HG02798 (cell line): ENCODE results near the gene CCNF.
"Not testable (repeated sequence)": the region's sequence is repeated elsewhere in the genome, so short reads cannot be mapped to it uniquely, and the experiment has no call there.

Source experiments
- ATAC-seq: cut with Tn5 transposase; IDR thresholded peaks from one replicate; pipeline ENCODE4 v1.9.1; 2021; ENCODE audit warnings: mild to moderate bottlenecking; ENCODE audit not compliant: unreplicated experiment, poor library complexity

Gene CCNF

GRCh38 chr16:2429034-2429770 lies at the start of gene CCNF:
CCNF (plus strand) TSS chr16:2429447; CDS start chr16:2429482, 35 bp downstream.
- peak; percentile 88 for ATAC-seq

- no peak for ATAC-seq
Observed at GRCh38 chr16:2383501-2383900, 45.7 kb upstream of the CCNF start.

GRCh38 chr16:2384426-2384825 lies 44.8 kb upstream of the CCNF start:
- ATAC-seq: no peak

- no peak for ATAC-seq
Observed at GRCh38 chr16:2385190-2385836, 43.9 kb upstream of the CCNF start.

GRCh38 chr16:2385982-2386381 lies 43.3 kb upstream of the CCNF start:
- ATAC-seq: not testable (repeated sequence)

- ATAC-seq: no peak
Observed at GRCh38 chr16:2386990-2387389, 42.3 kb upstream of the CCNF start.

GRCh38 chr16:2388139-2388874 lies 40.9 kb upstream of the CCNF start:
- no peak for ATAC-seq

- ATAC-seq: no peak
Observed at GRCh38 chr16:2388875-2389433, 40.3 kb upstream of the CCNF start.

- no peak for ATAC-seq
Observed at GRCh38 chr16:2392025-2392424, 37.2 kb upstream of the CCNF start.

- ATAC-seq: no peak
Observed at GRCh38 chr16:2398520-2398919, 30.7 kb upstream of the CCNF start.

- no peak for ATAC-seq
Observed at GRCh38 chr16:2404099-2404498, 25.1 kb upstream of the CCNF start.

GRCh38 chr16:2415085-2415484 lies 14.2 kb upstream of the CCNF start:
- ATAC-seq: no peak

- no peak for ATAC-seq
Observed at GRCh38 chr16:2420035-2420434, 9.2 kb upstream of the CCNF start.

GRCh38 chr16:2422123-2422867 lies 7.0 kb upstream of the CCNF start:
- no peak for ATAC-seq

- no peak for ATAC-seq
Observed at GRCh38 chr16:2424061-2425007, 4.9 kb upstream of the CCNF start.

- ATAC-seq: no peak
Observed at GRCh38 chr16:2425008-2425518, 4.2 kb upstream of the CCNF start.

GRCh38 chr16:2425825-2426430 lies 3.3 kb upstream of the CCNF start:
- ATAC-seq: no peak

GRCh38 chr16:2426941-2427361 lies 2.3 kb upstream of the CCNF start:
- no peak for ATAC-seq

- no peak for ATAC-seq
Observed at GRCh38 chr16:2427526-2427925, 1.7 kb upstream of the CCNF start.
